Measurements from ENCODE around the gene SPAG9. TPM values are rescaled to one million over a fixed set of nuclear protein-coding genes. Genes with fewer than 3 reads are reported as not detected.

Gene SPAG9
- total and polyA plus RNA-seq, 2 of the 8 experiments (the other 6 are each of a cell fraction or from before 2014, with no cell fraction given), result 9.8 to 63.8 TPM

GRCh38 chr17:51118330-51119195 is 2.1 kb downstream of the SPAG9 start (continued):
- TF ChIP-seq CTCF (IDR thresholded peaks at IDR 0.05; ENCODE audit: control extremely low read depth in 1 of 3, insufficient read depth in 1 of 3, low read depth in 1 of 3, low read length in 3 of 3), result no peak
- TF ChIP-seq HDAC6 (IDR thresholded peaks at IDR 0.05; ENCODE audit: low read depth, low read length), result no peak

Data from H1 (cell line).